ENCODE measurements around the gene GZMB.
A peak's percentile ranks its signal among the peaks of the same experiment; 100 is the strongest.
"Not testable (repeated sequence)": the region's sequence is repeated elsewhere in the genome, so short reads cannot be mapped to it uniquely, and the experiment has no call there.

The GZMB gene

DNA sequence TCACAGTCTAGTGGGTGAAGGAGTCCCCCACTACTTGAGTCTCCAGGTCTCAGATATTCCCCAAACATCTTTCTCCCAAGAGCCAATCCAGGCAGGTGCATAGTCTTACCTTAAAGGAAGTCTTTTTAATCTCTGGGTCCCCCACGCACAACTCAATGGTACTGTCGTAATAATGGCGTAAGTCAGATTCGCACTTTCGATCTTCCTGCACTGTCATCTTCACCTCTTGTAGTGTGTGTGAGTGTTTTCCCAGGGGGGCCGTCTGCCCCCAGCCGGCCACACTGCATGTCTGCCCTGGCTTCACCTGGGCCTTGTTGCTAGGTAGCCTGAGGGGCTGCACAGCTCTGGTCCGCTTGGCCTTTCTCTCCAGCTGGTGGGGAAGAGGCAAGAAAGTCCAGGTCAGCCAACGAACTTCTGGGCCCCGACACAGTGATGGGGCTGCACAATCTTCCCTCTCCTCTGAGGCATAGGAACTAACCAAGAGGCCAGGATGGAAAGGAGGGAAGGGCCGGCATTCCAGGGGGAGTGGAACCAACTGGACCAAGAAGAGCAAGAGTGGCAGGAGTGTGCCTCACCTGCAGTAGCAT lies 2.1 kb downstream of the GZMB start:
- DNase-seq (ENCODE audit: low read depth), result no peak

DNA sequence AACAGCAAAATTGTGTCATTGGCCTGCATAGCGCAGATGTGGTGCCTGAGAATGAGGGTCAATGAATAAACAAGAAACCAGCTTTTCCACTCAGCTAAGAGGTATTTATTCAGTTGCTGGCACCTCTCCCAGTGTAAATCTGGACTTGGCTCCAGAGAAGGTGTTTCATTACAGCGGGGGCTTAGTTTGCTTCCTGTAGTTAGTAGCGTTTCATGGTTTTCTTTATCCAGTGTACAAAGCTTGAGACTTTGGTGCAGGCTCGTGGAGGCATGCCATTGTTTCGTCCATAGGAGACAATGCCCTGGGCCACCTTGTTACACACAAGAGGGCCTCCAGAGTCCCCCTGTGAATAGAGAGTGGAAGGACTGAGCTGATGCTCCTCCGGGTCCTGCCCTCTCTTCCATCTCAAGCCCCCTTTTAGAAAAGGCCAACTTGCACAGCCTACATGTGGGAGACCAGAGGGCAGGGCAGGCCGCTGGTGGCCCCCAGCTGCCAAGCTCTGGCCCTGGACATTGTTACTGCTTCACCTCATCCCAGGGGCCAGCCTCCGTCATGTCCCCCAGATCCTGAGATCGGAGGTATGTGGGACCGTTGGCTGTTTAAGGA lies 3.0 kb downstream of the GZMB start:
- DNase-seq (ENCODE audit: low read depth), result no peak

DNA sequence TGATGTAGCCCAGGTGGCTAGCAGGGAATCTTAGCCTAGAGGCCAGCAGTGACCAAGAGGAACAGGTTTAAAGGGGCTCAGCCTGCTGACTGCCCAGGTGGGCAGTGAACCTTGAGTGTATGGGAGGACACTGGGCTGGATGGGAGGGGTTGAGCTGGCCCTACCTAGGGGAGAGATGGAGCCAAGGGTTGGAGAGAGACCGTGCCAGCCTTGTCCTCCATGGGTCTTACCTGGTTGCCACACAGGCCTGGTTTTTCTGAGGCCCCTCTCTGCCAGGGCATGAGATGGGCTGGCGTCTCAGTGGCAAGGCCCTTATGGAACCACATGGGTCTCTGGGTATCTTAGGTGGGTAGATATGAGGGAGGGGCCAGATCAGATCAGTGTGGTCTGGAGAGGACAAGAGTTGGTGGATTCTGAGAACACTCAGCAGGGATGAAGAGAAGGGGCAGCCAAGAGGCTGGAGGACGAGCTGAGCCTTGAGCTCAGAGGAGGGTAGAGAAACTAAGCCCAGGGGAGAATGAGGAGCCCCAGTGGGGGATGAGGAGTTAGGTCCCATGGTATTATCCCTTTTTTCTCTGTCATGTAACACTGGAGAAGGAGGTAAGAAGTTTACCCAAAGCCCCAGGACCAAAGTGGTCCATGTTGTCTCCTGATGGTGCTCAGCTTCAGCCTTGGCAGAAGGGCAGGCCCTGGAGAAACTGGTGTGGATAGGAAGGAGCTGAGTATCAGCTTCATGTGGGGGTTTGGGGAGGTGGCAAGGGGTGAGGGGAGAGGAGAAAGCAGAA lies 3.7 kb downstream of the GZMB start:
- DNase-seq (ENCODE audit: low read depth), result no peak

DNA sequence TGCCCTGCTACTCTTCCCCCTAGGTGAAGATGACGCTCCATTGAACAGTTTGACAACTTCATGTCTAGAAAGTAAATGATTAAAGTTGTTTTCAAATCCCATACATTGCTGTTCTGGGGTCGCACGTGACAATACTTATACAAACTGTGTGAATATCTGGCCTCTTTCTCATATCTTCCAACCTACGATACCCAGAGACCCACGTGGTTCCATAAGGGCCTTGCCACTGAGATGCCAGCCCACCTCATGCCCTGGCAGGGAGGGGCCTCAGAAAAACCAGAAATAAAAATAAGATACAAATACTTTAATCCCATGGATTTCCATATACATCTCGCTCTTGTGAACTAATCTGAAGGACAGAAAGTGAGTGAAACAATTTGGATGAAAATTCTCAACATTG lies 4.5 kb downstream of the GZMB start:
- DNase-seq (ENCODE audit: low read depth), result no peak

DNA sequence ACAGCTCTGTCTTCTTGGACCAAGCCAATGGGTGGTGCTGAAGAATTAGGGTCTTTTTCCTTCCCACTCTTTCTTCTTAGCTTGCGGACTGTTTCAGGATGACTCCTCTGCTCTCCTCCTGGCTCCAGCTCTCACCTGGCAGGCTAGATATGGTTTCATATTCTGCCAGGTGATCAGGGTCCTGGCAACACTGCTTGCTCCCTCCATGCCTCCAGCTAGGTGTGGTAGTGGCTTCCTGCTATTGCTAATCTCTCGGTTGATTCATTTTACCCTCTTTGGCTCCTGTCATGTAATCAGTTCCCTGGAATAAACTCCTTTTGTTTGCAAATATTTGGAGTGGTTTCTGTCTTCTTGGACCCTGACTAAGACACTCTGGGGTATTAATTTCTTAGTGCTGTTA lies 20.2 kb downstream of the GZMB start:
- no peak for DNase-seq (ENCODE audit: low read depth)

DNA sequence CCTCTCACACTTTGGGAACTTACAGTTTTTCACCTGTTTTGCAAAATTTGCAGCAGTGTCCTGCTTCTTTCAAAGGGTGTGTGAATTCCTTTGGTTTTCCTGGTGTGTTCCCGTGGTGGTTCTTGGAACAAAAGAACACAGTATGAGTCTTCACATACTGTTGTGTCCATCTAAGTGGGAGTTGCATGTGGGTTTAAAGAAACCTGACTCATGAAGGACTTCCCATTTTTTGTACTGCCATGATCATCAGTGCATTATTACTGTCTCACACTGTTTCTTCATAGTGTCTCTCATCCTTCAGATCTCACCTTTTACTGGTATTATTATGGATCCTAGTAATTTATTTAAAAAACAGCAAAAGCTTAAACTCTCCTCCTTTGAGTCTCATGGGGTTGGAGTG lies 20.7 kb downstream of the GZMB start:
- no peak for DNase-seq (ENCODE audit: low read depth)

DNA sequence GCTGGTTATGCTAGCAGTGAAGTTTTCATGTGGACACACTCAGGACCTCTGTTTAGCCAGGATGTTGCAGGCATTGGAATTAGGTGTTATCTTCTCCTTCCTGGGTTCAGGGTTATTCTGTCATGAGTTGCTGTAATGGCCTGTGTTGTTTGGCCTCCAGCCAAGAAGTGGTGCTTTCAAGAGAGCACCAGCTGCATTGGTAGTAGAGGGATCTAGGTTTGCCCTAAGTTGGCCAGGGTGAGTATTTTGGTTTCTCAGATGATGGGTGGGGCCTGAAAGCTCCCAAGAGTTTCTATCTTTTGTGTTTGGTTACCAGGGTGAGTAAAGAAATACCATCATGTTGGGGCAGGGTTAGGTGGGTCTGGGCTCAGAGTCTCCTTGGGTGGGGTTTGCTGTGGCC lies 21.8 kb downstream of the GZMB start:
- DNase-seq (ENCODE audit: low read depth), result no peak

DNA sequence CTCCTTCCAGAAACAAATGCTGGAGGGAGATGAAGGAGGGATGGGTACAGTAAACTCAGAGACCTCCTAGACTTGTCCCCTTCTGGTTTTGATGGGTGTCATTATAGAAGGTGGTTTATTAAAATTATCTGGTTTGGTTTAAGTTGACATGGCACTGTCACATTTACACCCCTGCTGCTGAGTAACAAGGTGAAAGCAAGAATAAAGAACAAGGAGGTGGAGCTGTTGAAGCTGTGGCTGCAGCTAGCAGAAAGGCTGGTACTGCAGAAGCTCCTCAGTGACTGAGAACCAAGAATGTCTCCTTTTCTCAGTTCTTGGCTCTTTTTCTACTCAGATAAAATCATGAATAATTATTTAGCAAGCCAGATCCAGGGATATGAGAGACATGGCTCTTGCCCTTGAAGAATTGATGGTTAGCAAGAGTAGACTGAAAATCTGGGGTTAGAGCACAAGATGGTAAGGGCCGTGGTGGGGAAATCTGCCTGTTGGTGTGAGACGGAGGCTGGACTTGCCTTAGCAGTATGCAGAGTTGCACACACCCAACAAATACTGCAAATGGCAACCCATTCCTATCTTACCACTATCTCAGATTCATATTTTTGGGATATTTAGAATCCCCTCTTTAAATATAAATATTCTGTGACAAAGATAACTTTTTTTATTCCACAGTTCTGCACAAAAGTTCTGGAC lies 24.2 kb downstream of the GZMB start, which contains the start of gene GZMH:
TSS of gene GZMH (minus strand) at position 31 of the 690 bp plus-strand sequence. CDS start 72 bp downstream, outside the sequence.
- no peak for DNase-seq (ENCODE audit: low read depth)

DNA sequence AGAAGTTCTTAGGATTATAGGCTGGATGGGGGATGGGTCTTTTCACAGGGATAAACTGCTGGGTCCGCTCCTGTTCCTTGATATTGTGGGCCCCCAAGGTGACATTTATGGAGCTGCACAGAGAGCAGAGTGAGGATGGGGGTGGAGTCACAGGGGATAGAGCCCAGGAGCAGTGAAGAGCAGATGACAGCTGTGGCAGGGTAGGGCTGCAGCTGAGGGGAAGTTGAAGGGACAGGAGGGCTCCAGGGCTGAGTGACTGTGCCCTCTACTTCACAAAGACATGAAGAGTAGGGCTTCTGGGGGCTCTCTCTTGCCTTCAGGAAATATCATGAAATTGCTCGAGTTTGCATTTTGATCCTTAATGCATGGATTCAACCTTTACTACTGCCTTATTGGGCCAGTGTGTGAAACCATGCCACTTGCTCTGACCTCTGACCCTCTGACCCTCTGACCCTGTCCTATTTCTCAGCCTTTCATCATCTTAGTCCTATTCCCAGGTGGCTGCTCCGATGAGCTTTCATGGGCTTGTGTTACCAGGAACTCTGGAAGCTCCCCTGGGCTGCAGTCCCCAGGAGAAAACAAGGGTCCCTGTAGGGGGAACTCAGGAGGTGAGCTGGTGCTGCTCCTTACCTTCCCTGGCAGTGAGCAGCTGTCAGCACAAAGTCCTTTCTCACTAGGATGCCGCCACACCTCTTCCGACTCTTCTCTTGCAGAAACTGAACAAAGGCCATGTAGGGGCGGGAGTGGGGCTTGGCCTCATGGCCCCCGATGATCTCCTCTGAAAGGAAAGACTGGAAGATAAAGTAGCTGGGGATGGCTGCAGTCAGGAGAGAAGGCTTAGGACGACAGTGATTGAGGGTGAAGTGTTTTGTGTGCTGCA lies 26.1 kb downstream of the GZMB start:
- DNase-seq (ENCODE audit: low read depth), result no peak

DNA sequence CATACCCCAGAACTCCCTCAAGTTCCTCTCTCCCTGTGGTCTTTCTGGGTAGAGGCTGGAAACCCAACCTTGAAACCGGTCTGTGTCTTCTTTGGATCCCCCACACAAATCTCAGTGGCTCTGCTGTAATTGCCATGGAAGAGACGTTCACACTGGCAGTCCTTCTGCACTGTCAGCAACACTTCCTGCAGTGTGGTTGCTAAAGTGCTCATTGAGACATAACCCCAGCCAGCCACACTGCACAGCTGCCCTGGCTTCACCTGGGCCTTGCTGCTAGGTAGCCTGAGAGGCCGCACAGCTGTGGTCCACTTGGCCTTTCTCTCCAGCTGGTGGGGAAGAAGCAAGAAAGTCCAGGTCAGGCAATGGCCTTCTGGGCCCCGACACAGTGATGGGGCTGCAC lies 26.9 kb downstream of the GZMB start:
- DNase-seq (ENCODE audit: low read depth), result no peak

DNA sequence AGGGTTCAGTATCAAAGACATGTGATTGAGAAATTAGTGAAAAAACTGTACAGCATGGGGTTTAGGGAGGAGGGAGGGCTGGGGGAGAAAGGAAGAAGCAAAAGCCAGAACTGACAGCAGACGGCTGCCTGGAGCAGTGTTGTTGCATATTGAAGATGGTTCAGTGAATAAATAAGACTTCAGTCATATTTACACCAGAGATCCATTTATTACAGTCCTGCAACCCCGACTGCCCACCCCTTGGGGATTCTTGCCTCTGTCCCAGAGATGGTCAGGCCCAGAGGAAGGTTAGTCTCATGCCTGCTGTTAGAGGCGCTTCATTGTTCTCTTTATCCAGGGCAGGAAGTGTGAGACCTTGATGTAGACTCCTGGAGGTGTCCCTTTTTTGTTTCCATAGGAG lies 27.7 kb downstream of the GZMB start:
- DNase-seq (ENCODE audit: low read depth), result no peak

DNA sequence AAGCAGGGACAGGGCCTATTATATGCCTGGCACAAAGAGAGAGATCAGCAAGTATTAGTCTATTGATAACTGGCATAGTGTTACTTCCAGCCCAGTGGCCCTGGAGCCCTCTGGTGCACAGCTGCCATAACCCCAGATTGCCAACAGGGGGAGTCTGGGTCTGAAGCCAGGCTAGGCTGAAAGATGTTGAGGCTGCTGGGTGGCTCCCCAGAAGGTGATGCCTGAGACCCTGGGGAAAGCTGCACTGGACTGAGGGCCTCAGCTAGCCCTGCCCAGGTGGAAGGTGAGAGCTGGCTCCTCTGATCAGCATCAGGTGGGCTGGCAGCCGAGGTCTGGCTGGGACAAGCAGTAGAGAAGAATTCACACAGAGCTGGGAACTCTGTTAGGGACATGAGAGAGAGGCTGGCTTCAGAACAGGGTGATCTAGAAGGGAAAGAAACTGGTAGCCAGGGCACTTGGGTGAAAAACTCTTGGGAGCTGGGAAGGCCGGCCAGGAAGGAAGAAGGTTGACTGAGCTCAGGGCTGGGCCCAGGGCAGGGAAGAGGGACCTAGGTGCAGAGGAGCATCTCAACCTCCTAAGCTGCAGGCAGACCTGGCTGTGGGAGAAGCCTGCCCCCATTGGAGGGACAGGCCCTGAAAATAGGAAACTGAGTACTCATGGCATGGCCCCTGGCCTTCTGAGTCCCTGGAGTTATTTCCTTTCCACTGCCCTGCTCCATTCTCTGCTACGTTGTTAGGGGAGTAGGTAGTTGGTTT lies 28.4 kb downstream of the GZMB start:
- peak; percentile 24 for DNase-seq (ENCODE audit: low read depth)

DNA sequence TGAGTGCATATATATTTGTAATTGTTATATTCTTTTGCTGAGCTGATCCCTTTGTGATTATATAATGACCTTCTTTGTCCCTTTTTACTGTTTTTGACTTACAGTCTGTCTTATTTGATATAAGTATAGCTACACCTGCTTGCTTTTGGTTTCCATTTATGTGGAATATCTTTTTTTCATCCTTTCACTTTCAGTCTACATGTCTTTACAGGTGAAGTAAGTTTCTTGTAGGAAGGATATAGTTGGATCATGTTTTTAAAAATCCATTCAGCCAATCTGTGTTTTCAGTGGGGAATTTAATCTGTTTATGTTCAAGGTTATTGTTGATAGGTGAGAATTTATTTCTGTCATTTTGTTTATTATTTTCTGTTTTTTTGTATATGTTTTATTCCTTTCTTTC lies 36.6 kb downstream of the GZMB start:
- no peak for DNase-seq (ENCODE audit: low read depth)

DNA sequence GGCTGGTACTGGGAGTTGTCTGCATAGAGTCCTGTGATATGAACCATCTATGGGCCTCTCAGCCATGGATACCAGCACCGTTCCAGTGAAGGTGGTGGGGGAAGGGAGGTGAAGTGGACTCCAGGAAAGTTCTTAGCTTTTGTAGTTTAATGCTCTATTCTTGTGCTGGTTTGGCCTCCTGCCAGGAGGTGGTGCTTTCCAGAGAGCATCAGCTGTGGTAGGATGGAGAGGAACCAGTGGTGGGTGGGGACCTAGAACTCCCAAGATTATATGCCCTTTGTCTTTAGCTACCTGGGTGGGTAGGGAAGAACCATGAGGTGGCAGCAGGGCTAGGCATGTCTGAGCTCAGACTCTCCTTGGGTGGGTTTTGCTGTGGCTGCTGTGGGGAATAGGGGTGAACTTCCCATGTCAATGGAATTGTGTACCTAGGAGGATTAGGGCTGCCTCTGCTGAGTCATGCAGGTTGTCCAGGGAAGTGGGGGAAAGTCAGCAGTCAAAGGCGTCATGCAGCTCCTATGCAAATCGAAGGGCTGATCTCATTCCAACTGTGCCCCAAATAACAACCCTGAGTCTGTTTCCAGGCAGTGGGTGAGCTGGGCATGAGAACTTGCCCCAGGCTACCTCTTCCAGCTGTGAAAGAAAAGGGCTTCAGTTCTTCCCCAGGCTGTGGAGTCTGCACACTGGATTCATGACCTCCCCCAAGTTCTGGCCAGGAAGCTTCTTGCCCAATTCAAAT lies 38.7 kb downstream of the GZMB start:
- no peak for DNase-seq (ENCODE audit: low read depth)

DNA sequence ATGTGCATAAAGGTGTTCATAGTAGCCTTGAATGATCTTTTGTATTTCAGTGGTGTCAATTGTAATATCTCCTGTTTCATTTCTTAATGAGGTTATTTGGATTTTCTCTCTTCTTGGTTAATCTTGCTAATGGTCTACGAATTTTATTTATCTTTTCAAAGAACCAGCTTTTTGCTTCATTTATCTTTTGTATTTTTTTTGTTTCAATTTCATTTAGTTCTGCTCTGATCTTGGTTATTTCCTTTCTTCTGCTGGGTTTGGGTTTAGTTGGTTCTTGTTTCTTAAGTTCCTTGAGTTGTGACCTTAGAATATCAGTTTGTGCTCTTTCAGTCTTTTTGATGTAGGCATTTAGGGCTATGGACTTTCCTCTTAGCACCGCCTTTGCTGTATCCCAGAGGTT lies 43.0 kb downstream of the GZMB start:
- DNase-seq (ENCODE audit: low read depth), result not testable (repeated sequence)

DNA sequence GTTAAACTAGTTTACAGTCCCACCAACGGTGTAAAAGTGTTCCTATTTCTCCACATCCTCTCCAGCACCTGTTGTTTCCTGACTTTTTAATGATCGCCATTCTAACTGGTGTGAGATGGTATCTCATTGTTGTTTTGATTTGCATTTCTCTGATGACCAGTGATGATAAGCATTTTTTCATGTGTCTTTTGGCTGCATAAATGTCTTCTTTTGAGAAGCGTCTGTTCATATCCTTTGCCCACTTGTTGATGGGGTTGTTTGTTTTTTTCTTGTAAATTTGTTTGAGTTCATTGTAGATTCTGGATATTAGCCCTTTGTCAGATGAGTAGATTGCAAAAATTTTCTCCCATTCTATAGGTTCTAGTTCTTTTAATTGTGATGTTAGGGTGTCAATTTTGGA lies 49.6 kb downstream of the GZMB start:
- not testable (repeated sequence) for DNase-seq (ENCODE audit: low read depth)
